Prostate gland (tissue), 2 donors: ENCODE data around the gene NMUR1.

Source experiments
- CTCF ChIP-seq, 4 experiments: fragments of 200-600 bp in 2 of 4; fragments of 450-650 bp in 2 of 4; sonication (generic) in 2 of 4; IDR thresholded peaks; 1 replicate in 3 of 4; 2 replicates in 1 of 4; pipeline ENCODE4 v1.5.1; 2016 to 2019; ENCODE audit warnings: antibody characterized with exemption in 4 of 4, mild to moderate bottlenecking in 2 of 4, moderate library complexity in 2 of 4
- POLR2A ChIP-seq: fragments of 450-650 bp; IDR thresholded peaks from one replicate; pipeline ENCODE4 v1.6.1; 2016; ENCODE audit warnings: antibody characterized with exemption, mild to moderate bottlenecking
- POLR2AphosphoS5 ChIP-seq: sonication (generic); formaldehyde crosslinking; IDR thresholded peaks from one replicate; pipeline ENCODE4 v1.6.1; 2017; ENCODE audit warnings: antibody characterized with exemption

- TF ChIP-seq CTCF (IDR thresholded peaks at IDR 0.05), result no peak
- TF ChIP-seq POLR2AphosphoS5, result no peak
- TF ChIP-seq POLR2A, result no peak
These were observed 1.9 kb upstream of the NMUR1 start for GRCh38 chr2:231531883-231532755.
